Bronchial epithelial cell (primary cell): Measurements from ENCODE around the gene HSFX4. TPM values are rescaled to one million over a fixed set of nuclear protein-coding genes. Genes with fewer than 3 reads are reported as not detected.
"Not testable (repeated sequence)": the region's sequence is repeated elsewhere in the genome, so short reads cannot be mapped to it uniquely, and the experiment has no call there.

Experiments used
- DNase-seq: peaks from one replicate; pipeline ENCODE4 v3.0.0-alpha.2; 2010; ENCODE audit warnings: low read depth
- FAIRE-seq: peaks from 2 replicates; lab custom pipeline; 2011; peaks lifted over from hg19 to GRCh38; lab: Jason Lieb, UNC
- H3K27me3 ChIP-seq: 2 replicates; pipeline ENCODE4 v1.5.1; 2011; ENCODE audit warnings: low read length; ENCODE audit not compliant: control insufficient read depth, insufficient read depth
- H3K36me3 ChIP-seq: 2 replicates; pipeline ENCODE4 v1.5.1; 2011; ENCODE audit warnings: low read length; ENCODE audit not compliant: control insufficient read depth, insufficient read depth
- H3K4me3 ChIP-seq: 2 replicates; pipeline ENCODE4 v1.5.1; 2011; ENCODE audit warnings: mild to moderate bottlenecking, low read depth, low read length, control low read depth
- CTCF ChIP-seq: IDR thresholded peaks from 2 replicates; pipeline ENCODE4 v1.5.1; 2011; ENCODE audit warnings: mild to moderate bottlenecking, moderate library complexity, low read length, control low read depth, inconsistent platforms; ENCODE audit not compliant: insufficient read depth, severe bottlenecking
- total RNA-seq: library from RNA; depleted of rRNA; stranded (reverse); fragments of >200 nt; gene quantifications from 2 replicates; pipeline ENCODE4 v1.2.1, GENCODE V29; 2014

The HSFX4 gene, protein sequence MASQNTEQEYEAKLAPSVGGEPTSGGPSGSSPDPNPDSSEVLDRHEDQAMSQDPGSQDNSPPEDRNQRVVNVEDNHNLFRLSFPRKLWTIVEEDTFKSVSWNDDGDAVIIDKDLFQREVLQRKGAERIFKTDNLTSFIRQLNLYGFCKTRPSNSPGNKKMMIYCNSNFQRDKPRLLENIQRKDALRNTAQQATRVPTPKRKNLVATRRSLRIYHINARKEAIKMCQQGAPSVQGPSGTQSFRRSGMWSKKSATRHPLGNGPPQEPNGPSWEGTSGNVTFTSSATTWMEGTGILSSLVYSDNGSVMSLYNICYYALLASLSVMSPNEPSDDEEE
- total RNA-seq, result not detected in 2 replicates

- H3K27me3 ChIP-seq, FAIRE-seq, H3K36me3 ChIP-seq, DNase-seq, H3K4me3 ChIP-seq: not testable (repeated sequence)
Measured at GRCh38 chrX:149929400-149929799, at the start of gene HSFX4. Gene HSFX4 (plus strand): TSS chrX:149929573. CDS start chrX:149929645, 72 bp downstream.

GRCh38 chrX:149881081-149881711 is 48.2 kb upstream of the HSFX4 start, which contains the start of gene MAGEA8:
Gene MAGEA8 (plus strand): TSS chrX:149881183. CDS start chrX:149884273, 3,090 bp downstream.
- no peaks in the 10 kb centered on the region for H3K36me3 ChIP-seq
- TF ChIP-seq CTCF, result no peak
- no peaks in the 10 kb centered on the region for H3K27me3 ChIP-seq
- no peak within 1 kb of the TSS for H3K4me3 ChIP-seq
- DNase-seq (no peak), FAIRE-seq (no peak)

DNA sequence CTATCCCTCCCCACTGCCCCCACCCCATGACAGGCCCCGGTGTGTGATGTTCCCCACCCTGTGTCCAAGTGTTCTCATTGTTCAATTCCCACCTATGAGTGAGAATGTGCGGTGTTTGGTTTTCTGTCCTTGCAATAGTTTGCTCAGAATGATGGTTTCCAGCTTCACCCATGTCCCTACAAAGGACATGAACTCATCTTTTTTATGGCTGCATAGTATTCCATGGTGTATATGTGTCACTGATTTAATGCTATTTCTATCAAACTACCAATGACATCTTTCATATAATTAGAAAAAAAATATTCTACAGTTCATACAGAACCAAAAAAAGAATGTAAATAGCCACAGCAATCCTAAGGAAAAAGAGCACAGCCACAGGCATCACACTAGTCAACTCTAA is 38.5 kb upstream of the HSFX4 start:
- not testable (repeated sequence) for FAIRE-seq, H3K4me3 ChIP-seq, DNase-seq

DNA sequence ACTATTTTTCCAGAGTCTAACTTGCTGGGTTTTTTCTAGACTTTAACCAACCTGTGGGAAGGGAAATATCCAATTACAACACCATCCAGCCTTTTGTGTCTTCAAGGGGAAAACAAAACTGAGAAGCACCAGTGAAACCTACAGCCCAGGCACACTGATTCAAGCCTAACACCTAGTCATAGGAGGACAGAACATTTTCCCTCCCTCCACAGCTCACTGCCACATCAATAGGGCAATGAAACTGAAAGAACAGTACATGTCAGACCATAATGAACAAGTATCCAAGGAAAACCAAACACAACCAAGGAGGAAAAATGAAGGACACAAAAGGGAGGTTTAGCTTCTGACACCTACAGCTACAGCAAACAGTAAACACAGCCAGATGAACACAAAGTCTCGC is 30.8 kb upstream of the HSFX4 start:
- TF ChIP-seq CTCF, result no peak
- no peak for DNase-seq

More for the DNA sequence above, 38.5 kb upstream of the HSFX4 start:
- H3K36me3 ChIP-seq, H3K27me3 ChIP-seq: not testable (repeated sequence)

DNA sequence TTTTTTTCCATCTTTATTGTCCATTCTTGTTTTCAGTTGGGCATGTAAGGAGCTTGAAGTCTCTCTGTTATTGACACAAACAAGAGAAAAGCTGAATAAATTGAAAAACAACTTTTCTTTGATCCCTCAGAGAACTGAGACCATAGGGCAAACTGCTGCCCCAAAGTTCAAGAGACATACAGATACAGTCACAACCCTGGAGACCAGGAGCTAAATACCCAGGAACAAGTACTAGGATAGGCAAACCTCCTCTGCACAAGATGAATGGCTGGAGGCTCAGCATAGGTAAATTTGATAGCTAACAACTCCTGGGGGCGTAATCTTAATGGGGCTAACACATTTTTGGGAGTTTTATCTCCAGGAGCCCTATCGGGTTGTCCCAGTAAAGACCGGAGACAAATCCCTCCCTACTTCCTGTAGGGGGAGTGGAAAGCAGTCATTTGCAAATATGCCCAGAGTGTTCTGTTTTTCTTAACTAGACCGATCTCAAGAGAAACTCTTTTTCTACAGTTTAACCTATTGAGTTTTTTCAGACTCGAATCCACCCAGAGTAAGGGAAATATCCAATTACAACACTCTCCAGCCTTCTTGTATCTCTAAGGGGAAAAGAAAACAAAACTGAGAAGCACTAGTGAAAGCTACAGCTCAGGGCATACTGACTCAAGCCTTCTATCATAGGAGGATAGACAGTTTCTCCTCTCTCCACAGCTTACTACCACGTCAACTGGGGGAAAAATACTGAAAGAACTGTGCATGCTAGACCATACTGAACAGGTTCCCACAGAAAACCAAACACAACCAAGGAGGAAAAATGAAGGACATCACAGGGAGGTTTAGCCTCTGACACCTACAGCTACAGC is 25.3 kb upstream of the HSFX4 start:
- no peaks in the 10 kb centered on the region for H3K36me3 ChIP-seq
- TF ChIP-seq CTCF, result no peak
- peak overlapping the region; percentile 6 for H3K4me3 ChIP-seq
- H3K27me3 ChIP-seq, result no peaks in the 10 kb centered on the region
- FAIRE-seq (no peak), DNase-seq (peak; percentile 16)

More for the DNA sequence above, 30.8 kb upstream of the HSFX4 start:
- Histone ChIP-seq H3K36me3 (no peaks in the 10 kb centered on the region), H3K4me3 (no peak overlapping the region), H3K27me3 (no peaks in the 10 kb centered on the region)
- peak; percentile 91 for FAIRE-seq

- no peak for FAIRE-seq
- no peaks in the 10 kb centered on the region for H3K27me3 ChIP-seq
- no peak for DNase-seq
- no peak for TF ChIP-seq CTCF
- no peaks in the 10 kb centered on the region for H3K36me3 ChIP-seq
- H3K4me3 ChIP-seq, result no peak overlapping the region
Measured at GRCh38 chrX:149908308-149908707, 21.1 kb upstream of the HSFX4 start.
